Left cardiac atrium (tissue), 4 donors: ENCODE data around the gene SLAMF1. TPM values are rescaled to one million over a fixed set of nuclear protein-coding genes. Genes with fewer than 3 reads are reported as not detected.
"Not testable (repeated sequence)": the region's sequence is repeated elsewhere in the genome, so short reads cannot be mapped to it uniquely, and the experiment has no call there.

Experiments
- ATAC-seq, 2 donors: fragments of 200-7000 bp; cut with Tn5 transposase; one replicate each; pipeline ENCODE4 v1.9.1; 2020; ENCODE audit warnings: mild to moderate bottlenecking in 2 of 2, moderate library complexity in 2 of 2
- DNase-seq: peaks from one replicate; pipeline ENCODE4 v3.0.0-alpha.2; 2020
- intact Hi-C, 2 donors: fragments of 100-400 bp; cut with DNase I; formaldehyde crosslinking; loops; one replicate each; pipeline versions ENCODE4 v1.14.1 to v1.15.1; 2022 to 2023
- total RNA-seq, 2 donors: library from RNA; stranded (reverse); fragmentation: NEBNext Ultra II Directional; extraction: Animal tissue kit (Norgen Biotek cat#: 25700); gene quantifications; one replicate each; pipeline ENCODE4 v1.2.1, GENCODE V29; 2021
- donor health status: DM: no; HTN: yes; CAD: no.
- donor health status: DM: no; HTN: yes; CAD: no; lungs with severe emphysema.
- donor health status: DM: yes; HTN: yes; CAD: no.
- donor health status: Dilated cardiomyopathy.

Gene SLAMF1
- total RNA-seq, 2 donors from 2014 or later: 0.91 to 0.94 TPM

DNA sequence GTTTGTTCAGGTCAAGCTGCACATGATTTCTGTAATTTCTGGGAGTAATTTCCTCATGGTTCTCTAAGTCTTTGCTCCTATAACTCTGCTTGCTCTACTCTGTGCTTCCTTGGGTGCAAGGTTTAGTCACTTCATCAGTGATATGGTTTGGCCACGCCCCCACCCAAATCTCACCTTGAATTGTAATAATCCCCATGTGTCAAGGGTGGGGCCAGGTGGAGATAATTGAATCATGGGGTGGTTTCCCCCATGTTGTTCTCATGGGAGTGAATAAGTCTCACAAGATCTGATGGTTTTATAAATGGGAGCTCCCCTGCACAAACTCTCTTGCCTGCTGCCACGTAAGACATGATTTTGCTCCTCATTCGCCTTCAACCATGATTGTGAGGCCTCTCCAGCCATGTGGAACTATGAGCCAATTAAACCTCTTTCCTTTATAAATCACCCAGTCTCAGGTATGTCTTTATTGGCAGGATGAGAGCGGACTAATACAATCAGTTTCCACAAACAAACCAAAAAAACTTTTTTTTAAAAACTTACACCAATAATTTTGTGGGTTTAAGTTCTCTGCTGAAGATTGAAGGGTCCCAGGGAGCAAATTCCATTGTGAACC, 19.1 kb downstream of the SLAMF1 start:
- intact Hi-C loops, DNase-seq, ATAC-seq: not testable (repeated sequence)

DNA sequence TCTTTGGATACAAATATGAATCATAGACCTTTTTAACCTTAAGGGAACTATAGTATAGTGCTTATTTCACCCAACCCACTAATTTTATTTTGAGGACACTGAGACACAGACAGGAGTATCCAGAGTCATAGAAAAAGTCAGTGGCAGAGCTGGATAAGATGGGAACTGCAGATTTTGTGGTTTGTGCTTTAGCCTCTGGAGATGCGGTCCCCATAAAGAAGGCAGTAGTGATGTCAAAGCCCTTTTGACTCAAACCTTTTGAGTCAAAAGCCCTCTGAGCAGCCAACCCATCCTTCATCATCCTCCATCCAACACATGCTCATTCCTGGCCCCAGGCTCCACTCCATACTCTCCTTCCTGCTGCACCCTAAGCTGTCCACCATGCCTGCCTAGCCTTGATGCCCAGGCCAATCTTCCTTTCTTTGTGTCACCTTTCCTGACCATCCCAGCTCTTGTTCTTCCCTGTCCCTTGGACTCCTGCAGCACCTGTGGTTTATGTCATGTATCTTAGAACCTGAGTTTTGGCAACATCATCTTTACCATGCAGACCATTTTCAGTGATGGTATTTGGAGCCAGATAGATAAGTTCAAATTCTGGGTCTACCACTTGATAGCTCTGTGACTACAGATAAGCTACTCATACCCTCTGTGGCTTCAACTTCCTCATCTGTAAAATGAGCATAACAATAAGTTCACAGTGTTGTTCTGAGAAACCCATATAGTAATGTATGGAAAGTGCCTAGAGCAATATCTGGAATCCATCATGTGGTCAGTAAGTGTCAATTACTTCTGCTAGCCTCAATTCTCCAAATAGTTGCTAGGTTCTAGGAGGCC, 20.1 kb downstream of the SLAMF1 start:
- no peak for DNase-seq
- intact Hi-C loops: no loop called here

DNA sequence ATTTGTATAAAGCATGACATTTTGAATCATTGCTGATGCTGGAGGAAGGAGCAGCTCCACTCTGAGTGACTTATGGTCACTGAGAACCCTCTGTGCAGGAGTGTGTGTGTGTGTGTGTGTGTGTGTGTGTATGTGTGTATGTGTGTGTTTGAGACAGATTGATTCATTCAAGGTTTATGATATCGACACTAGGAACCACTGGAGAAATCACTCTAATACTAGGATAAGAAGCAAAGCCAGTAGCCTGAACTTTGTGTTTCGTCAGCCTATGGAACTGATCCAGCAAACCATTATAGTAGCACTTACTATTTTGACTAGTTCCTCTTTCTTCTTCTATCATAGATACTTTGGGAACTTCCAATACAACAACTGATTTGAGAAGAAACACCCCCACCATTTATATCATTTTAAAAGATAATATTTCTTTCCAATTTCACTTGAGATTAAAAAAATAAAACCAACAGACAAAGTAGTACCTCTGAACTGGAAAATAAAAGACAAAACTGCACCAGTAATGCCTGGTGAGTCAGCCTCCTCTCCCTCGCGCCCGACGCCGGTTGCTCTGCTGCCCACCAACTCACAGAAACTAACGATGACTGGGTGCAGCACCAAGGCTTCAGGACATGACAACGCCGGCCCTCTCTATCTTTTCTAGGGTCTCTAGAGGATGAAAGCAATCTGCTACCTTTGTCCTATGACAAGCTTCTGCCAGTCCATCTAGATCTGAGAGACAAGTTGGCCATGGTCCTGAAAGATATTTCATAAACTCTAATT, 20.9 kb downstream of the SLAMF1 start:
- intact Hi-C loops: no loop called here
- ATAC-seq (no peak), DNase-seq (no peak)

More for the DNA sequence above, 20.1 kb downstream of the SLAMF1 start:
- no peak for ATAC-seq

DNA sequence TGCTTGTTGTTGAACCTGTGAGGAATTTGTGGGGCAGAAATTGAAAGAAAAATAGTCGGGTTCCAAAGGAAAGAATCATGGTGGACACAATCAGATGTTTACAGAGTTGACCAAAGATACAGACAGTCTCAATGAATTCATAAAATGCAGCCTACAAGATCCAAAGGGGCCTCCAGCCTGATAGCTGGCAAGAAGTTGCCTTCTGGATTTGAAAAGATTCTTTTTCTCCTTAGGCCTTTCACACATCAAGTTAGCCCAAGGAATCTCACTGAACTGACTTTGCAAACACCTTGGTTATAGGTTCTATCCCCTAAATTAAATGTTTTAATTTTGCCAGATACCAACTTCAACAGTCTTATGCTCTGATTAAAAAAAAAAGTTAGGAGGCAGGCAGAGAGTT, 21.5 kb downstream of the SLAMF1 start:
- no peak for ATAC-seq
- DNase-seq: no peak
- intact Hi-C loops: no loop called here

- DNase-seq: no peak
- ATAC-seq: no peak
- intact Hi-C loops: no loop called here
These were observed 22.4 kb downstream of the SLAMF1 start for GRCh38 chr1:160624464-160624863.

GRCh38 chr1:160623862-160624261, 23.0 kb downstream of the SLAMF1 start:
- ATAC-seq (no peak), DNase-seq (no peak)
- intact Hi-C loops: no loop called here

GRCh38 chr1:160623227-160623633, 23.6 kb downstream of the SLAMF1 start:
- intact Hi-C loops: no loop called here

GRCh38 chr1:160622501-160623226, 24.2 kb downstream of the SLAMF1 start:
- no peak for ATAC-seq
- DNase-seq: no peak
- intact Hi-C loops: no loop called here

More at GRCh38 chr1:160623227-160623633, 23.6 kb downstream of the SLAMF1 start:
- DNase-seq: no peak
- ATAC-seq: no peak

- ATAC-seq (no peak), DNase-seq (no peak)
- intact Hi-C loops: no loop called here
These were observed 25.0 kb downstream of the SLAMF1 start for GRCh38 chr1:160621633-160622413.

GRCh38 chr1:160620942-160621632, 25.8 kb downstream of the SLAMF1 start:
- no peak for DNase-seq

DNA sequence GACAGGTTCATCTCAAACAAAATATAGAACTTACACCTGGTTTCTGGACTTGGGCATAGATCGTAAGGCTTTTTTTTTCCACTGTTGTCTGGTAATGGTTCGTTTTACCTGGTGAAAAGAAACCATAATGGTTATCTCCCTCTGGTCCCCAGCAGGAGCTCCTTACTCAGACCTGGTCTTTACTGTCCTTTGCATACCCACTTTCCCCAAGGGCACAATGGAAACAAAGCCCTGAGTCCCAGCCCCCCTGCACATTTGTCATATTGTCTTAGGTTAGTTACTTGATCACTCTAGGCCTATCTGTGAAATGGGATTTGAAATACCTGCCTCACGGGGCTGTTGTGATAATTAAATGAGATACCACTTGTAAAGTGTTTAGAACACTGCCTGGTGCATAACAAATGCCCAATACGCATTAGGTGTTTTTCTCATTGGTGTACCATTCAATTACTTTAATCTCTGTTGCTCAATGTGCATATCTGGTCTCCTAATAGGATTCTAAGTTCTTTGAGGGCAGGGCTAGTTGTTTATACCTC, 27.0 kb downstream of the SLAMF1 start:
- no peak for DNase-seq
- ATAC-seq: no peak
- intact Hi-C loops: no loop called here

More at GRCh38 chr1:160620942-160621632, 25.8 kb downstream of the SLAMF1 start:
- intact Hi-C loops: no loop called here
- ATAC-seq: no peak

- no peak for ATAC-seq
These were observed 28.0 kb downstream of the SLAMF1 start for GRCh38 chr1:160618763-160619274.

GRCh38 chr1:160618327-160618726, 28.5 kb downstream of the SLAMF1 start:
- ATAC-seq (no peak), DNase-seq (no peak)
- intact Hi-C loops: no loop called here

More at GRCh38 chr1:160618763-160619274, 28.0 kb downstream of the SLAMF1 start:
- DNase-seq: no peak
- intact Hi-C loops: no loop called here

- no peak for DNase-seq
- intact Hi-C loops: no loop called here
- ATAC-seq: no peak
These were observed 31.2 kb downstream of the SLAMF1 start for GRCh38 chr1:160615660-160616059.

- no peak for DNase-seq
- intact Hi-C loops: no loop called here
- ATAC-seq: no peak
These were observed 32.4 kb downstream of the SLAMF1 start for GRCh38 chr1:160614410-160614809.

- intact Hi-C loops: no loop called here
- ATAC-seq: no peak
- no peak for DNase-seq
These were observed 34.1 kb downstream of the SLAMF1 start for GRCh38 chr1:160612613-160613218.
